ENCODE data around the gene BCL11A. TPM values are rescaled to one million over a fixed set of nuclear protein-coding genes. Genes with fewer than 3 reads are reported as not detected.

Gene BCL11A
- total and polyA plus RNA-seq, 2 of the 13 experiments (the other 11 are each of a cell fraction or from before 2014, with no cell fraction given), result not detected

DNA sequence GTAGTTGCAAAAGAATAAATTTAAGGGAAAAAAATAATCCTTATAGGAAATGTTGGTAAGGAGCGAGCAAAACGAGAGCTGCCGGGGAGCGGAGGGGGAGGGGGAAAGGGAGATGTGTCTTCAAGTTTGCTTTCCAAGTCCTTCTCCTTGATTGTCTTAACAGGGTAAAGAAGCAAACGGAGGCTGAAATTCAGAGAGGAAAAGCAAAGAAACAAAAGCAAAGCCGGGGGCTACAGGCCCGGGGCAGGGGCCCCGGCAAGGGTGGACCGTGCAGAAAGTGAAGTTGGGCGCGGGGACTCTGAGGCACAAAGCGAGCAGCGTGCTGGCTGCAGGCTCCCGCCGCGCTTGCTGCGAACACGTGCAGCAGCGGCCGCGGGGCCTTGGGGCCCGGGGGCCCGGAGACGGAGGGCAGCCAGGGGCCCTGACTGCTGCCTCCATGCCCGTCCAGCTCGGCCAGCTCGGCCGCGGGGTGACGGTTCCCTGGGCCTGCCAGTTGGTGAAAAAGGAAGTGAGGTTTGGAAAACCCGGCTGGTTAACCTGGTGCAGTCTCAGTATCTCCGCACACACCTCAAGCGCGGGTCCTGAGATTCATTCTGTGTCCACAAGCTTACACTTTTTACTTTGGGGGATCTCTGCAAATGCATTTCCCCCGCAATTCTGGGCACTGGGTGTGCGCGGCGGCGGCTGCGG is 4.1 kb downstream of the BCL11A start:
- ChIA-PET POLR2A (no interaction called here), CTCF (ENCODE audit: low intra/inter-chr PET ratio, low total read pairs) (no interaction called here)
- peak overlapping the region in 2 of 3 experiments; percentile 60 to 67; a peak in 2 of 6 replicates for H3K4me3 ChIP-seq (replicated peaks in 1 of 3; ENCODE audit: insufficient read depth in 1 of 3, low read depth in 2 of 3, low read length in 3 of 3)
- DNase-seq (ENCODE audit: low spot score) (no peak), ATAC-seq (peak; percentile 12; the same call in 2 of the 3 replicates), FAIRE-seq (no peak)
- no peak overlapping the region for H3K9ac ChIP-seq (ENCODE audit: insufficient read depth, low read depth, low read length)
- H4K20me1 ChIP-seq (ENCODE audit: insufficient read depth, low read length), result peaks cover 4% of the 10 kb centered on the region; the same call in 1 of the 2 replicates
- BruUV-seq (replicated peaks), result no TSS peak
- in situ Hi-C loops (cut with HindIII; ENCODE audit: extremely low pct_ligation_motif_present, low pct_unique_long_range_greater_than_20kb) (no loop called here), intact Hi-C loops (cut with micrococcal nuclease; ENCODE audit: unreplicated experiment) (no loop called here)
- peaks cover 15% of the 10 kb centered on the region for H3K4me1 ChIP-seq (ENCODE audit: insufficient read depth, low read length)
- no peak overlapping the region for H3K27ac ChIP-seq (ENCODE audit: extremely low read length, insufficient read depth, low read length)
- H3K9me3 ChIP-seq (ENCODE audit: low read length), result no peaks in the 10 kb centered on the region
- no peak overlapping the region for H2AFZ ChIP-seq (ENCODE audit: low read length)
- H3K4me2 ChIP-seq (ENCODE audit: low read depth, low read length), result peak overlapping the region; percentile 82
- H3K27me3 ChIP-seq (ENCODE audit: control insufficient read depth in 1 of 2, insufficient read depth in 2 of 2, low read length in 2 of 2), result peaks cover 20 to 81% of the 10 kb centered on the region in 2 experiments
- WGBS (ENCODE audit: low lambda C conversion rate), result 14% methylated on average over 28 of the region's 40 CpGs
- no peaks in the 10 kb centered on the region for H3K36me3 ChIP-seq (replicated peaks in 1 of 2; ENCODE audit: control insufficient read depth in 1 of 2, insufficient read depth in 2 of 2, low read length in 2 of 2)
- no peaks in the 10 kb centered on the region for H3K79me2 ChIP-seq (ENCODE audit: insufficient read depth, low read length)
- TF ChIP-seq NFKBIZ (CRISPR knock-in tag; IDR thresholded peaks at IDR 0.05) (no peak), ETV6 (CRISPR knock-in tag; conservative IDR thresholded peaks at IDR 0.05) (no peak), HOXA5 (CRISPR knock-in tag; IDR thresholded peaks at IDR 0.05) (no peak), TBX2 (CRISPR knock-in tag; IDR thresholded peaks at IDR 0.05; ENCODE audit: borderline replicate concordance) (0 out of 2 replicates have a peak, but pooled peaks have one; percentile 10), MYC (CRISPR knock-in tag; IDR thresholded peaks at IDR 0.05; ENCODE audit: borderline replicate concordance) (peak; percentile 43; the same call in 1 of the 2 replicates), NBN (conservative IDR thresholded peaks at IDR 0.05) (no peak), ZIK1 (CRISPR knock-in tag; IDR thresholded peaks at IDR 0.05; ENCODE audit: borderline replicate concordance, low read depth) (no peak), ZNF160 (CRISPR knock-in tag; IDR thresholded peaks at IDR 0.05) (0 out of 2 replicates have a peak, but pooled peaks have one; percentile 32), HNRNPLL (IDR thresholded peaks at IDR 0.05; ENCODE audit: low read depth, low read length, poor library complexity, severe bottlenecking) (peak; percentile 11), ZSCAN31 (CRISPR knock-in tag; IDR thresholded peaks at IDR 0.05; ENCODE audit: low read depth) (0 out of 2 replicates have a peak, but pooled peaks have one; percentile 31), ATF7 (IDR thresholded peaks at IDR 0.05) (no peak), ATF7 (CRISPR knock-in tag; IDR thresholded peaks at IDR 0.05) (0 out of 2 replicates have a peak, but pooled peaks have one; percentile 23), ZNF891 (CRISPR knock-in tag; IDR thresholded peaks at IDR 0.05) (no peak)
- TF ChIP-seq, protein P1, sequence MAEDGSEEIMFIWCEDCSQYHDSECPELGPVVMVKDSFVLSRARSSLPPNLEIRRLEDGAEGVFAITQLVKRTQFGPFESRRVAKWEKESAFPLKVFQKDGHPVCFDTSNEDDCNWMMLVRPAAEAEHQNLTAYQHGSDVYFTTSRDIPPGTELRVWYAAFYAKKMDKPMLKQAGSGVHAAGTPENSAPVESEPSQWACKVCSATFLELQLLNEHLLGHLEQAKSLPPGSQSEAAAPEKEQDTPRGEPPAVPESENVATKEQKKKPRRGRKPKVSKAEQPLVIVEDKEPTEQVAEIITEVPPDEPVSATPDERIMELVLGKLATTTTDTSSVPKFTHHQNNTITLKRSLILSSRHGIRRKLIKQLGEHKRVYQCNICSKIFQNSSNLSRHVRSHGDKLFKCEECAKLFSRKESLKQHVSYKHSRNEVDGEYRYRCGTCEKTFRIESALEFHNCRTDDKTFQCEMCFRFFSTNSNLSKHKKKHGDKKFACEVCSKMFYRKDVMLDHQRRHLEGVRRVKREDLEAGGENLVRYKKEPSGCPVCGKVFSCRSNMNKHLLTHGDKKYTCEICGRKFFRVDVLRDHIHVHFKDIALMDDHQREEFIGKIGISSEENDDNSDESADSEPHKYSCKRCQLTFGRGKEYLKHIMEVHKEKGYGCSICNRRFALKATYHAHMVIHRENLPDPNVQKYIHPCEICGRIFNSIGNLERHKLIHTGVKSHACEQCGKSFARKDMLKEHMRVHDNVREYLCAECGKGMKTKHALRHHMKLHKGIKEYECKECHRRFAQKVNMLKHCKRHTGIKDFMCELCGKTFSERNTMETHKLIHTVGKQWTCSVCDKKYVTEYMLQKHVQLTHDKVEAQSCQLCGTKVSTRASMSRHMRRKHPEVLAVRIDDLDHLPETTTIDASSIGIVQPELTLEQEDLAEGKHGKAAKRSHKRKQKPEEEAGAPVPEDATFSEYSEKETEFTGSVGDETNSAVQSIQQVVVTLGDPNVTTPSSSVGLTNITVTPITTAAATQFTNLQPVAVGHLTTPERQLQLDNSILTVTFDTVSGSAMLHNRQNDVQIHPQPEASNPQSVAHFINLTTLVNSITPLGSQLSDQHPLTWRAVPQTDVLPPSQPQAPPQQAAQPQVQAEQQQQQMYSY (CRISPR knock-in tag; IDR thresholded peaks at IDR 0.05), result peak; percentile 44; the same call in 1 of the 2 replicates
- TF ChIP-seq, protein P2, sequence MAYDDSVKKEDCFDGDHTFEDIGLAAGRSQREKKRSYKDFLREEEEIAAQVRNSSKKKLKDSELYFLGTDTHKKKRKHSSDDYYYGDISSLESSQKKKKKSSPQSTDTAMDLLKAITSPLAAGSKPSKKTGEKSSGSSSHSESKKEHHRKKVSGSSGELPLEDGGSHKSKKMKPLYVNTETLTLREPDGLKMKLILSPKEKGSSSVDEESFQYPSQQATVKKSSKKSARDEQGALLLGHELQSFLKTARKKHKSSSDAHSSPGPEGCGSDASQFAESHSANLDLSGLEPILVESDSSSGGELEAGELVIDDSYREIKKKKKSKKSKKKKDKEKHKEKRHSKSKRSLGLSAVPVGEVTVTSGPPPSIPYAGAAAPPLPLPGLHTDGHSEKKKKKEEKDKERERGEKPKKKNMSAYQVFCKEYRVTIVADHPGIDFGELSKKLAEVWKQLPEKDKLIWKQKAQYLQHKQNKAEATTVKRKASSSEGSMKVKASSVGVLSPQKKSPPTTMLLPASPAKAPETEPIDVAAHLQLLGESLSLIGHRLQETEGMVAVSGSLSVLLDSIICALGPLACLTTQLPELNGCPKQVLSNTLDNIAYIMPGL (CRISPR knock-in tag; IDR thresholded peaks at IDR 0.05; ENCODE audit: borderline replicate concordance in 1 of 2, low read depth in 1 of 2), result no peak
- TF ChIP-seq, protein P3, sequence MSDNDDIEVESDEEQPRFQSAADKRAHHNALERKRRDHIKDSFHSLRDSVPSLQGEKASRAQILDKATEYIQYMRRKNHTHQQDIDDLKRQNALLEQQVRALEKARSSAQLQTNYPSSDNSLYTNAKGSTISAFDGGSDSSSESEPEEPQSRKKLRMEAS (IDR thresholded peaks at IDR 0.05), result peak; percentile 42; the same call in 1 of the 2 replicates
- TF ChIP-seq, protein P4, sequence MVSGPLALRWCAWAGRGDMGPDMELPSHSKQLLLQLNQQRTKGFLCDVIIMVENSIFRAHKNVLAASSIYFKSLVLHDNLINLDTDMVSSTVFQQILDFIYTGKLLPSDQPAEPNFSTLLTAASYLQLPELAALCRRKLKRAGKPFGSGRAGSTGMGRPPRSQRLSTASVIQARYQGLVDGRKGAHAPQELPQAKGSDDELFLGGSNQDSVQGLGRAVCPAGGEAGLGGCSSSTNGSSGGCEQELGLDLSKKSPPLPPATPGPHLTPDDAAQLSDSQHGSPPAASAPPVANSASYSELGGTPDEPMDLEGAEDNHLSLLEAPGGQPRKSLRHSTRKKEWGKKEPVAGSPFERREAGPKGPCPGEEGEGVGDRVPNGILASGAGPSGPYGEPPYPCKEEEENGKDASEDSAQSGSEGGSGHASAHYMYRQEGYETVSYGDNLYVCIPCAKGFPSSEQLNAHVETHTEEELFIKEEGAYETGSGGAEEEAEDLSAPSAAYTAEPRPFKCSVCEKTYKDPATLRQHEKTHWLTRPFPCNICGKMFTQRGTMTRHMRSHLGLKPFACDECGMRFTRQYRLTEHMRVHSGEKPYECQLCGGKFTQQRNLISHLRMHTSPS (CRISPR knock-in tag; IDR thresholded peaks at IDR 0.05; ENCODE audit: low read depth), result no peak

All from HepG2 (cell line).